GM12892 (cell line): Measurements from ENCODE around the gene KCNIP3.

Source experiments
- POLR2A ChIP-seq: IDR thresholded peaks from 2 replicates; pipeline ENCODE4 v1.6.1; 2011; ENCODE audit warnings: low read depth, low read length, control low read depth
- POLR2AphosphoS5 ChIP-seq: IDR thresholded peaks from 2 replicates; pipeline ENCODE4 v1.6.1; 2011; ENCODE audit warnings: low read depth, low read length, control low read depth

- TF ChIP-seq POLR2A (no peak), POLR2AphosphoS5 (no peak)
Observed at GRCh38 chr2:95314598-95314963, 17.4 kb downstream of the KCNIP3 start.
